Urothelium cell line (cell line): Measurements from ENCODE around the gene CIBAR2.

Source experiments
- DNase-seq: peaks from one replicate; pipeline ENCODE4 v3.0.0; 2011; ENCODE audit warnings: low spot score, mixed read lengths
- FAIRE-seq: peaks from 2 replicates; lab custom pipeline; 2011; peaks lifted over from hg19 to GRCh38; lab: Jason Lieb, UNC

The CIBAR2 gene

DNA sequence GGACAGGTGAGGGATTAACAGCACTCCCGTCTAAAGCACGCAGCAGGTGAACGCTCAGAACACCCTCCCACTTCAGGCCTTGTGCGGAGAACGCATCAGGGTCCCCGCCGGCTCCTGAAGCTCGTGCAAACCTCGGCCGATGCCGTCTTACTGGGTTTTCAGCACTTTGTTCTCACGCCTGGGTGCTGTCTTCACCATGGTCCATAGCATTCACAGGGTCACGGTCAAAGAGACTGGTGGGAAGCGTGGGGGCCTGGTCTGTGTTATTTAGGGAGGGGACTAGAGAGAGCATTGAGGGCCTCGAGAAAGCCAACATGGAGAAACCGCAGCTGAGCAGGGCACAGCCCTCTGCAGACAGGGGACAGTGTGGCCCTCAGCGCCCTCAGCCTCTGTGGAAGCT is 26.6 kb downstream of the CIBAR2 start:
- DNase-seq (no peak), FAIRE-seq (no peak)

- DNase-seq (no peak), FAIRE-seq (peak; percentile 53)
Observed at GRCh38 chr16:85084841-85085510, 27.3 kb downstream of the CIBAR2 start.

DNA sequence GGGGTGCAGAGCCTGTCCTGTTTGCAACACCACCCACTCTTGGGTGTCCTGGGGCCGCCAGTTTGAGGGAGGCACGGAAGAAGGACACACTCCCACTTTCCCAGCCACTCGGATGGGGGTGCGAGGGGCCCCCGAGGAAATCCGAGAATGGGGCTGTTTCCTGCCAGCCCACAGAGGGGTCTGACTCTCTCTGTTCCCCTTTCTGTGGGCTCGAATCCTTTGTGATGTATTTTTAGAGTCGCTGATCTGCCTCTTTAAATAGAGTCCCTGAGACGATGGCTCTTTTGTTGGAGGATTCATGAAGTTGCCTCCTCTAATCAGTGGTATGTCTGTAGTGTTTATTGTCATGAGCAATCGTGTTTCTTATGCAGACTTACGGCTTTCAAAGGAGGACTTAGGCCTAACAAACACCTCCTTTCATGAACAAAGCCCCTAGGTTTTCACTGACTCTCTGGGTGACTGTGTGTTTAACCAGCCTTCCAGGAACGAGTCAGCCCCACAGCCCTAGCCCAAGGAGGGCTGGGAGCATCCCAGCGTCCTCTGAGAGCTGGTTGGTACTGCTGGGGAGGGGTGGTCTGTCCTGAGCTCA is 29.1 kb downstream of the CIBAR2 start:
- DNase-seq (no peak), FAIRE-seq (no peak)

- FAIRE-seq = no peak
Observed at GRCh38 chr16:85082173-85083050, 29.9 kb downstream of the CIBAR2 start.

DNA sequence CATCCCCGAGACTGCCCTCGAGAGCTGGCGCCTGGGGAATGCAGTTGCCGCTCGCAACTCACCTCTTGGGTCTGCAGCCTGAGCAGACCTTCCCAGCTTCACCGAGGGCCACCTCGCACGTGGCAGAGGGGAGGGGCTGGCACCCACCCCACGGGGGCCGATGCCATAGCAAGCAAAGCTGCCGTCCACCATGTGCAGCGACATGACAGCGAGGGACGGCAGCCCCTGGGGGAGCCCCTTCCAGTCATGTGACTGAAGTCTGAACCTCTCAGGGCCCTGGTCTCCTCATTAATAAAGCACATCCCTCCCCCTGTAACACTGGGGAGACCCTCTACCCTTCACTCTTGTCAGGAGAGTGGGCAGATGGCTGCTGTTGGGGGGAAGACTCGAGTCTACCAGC is 30.5 kb downstream of the CIBAR2 start:
- DNase-seq (no peak), FAIRE-seq (no peak)

More at GRCh38 chr16:85082173-85083050, 29.9 kb downstream of the CIBAR2 start:
- DNase-seq = no peak

DNA sequence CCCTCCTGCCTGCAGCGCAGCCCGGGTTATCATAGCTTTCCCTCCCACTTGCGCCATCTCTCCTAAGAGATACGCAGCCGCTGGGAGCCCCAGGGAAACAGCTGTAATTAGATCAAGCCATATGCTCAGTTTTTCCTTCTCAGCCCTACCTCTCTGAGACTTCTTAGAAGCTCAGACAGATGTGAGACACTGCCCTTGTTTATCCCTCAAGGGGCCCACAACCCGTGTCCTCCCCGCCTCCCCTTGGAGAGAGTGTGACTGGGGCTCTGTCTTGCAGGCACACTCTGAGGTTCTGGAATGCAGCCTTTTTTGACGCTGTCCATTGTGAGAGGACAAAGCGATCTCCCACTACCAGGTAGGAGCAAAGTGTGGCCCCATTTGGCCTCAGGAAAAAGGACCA is 31.2 kb downstream of the CIBAR2 start:
- DNase-seq = no peak
- FAIRE-seq = no peak

DNA sequence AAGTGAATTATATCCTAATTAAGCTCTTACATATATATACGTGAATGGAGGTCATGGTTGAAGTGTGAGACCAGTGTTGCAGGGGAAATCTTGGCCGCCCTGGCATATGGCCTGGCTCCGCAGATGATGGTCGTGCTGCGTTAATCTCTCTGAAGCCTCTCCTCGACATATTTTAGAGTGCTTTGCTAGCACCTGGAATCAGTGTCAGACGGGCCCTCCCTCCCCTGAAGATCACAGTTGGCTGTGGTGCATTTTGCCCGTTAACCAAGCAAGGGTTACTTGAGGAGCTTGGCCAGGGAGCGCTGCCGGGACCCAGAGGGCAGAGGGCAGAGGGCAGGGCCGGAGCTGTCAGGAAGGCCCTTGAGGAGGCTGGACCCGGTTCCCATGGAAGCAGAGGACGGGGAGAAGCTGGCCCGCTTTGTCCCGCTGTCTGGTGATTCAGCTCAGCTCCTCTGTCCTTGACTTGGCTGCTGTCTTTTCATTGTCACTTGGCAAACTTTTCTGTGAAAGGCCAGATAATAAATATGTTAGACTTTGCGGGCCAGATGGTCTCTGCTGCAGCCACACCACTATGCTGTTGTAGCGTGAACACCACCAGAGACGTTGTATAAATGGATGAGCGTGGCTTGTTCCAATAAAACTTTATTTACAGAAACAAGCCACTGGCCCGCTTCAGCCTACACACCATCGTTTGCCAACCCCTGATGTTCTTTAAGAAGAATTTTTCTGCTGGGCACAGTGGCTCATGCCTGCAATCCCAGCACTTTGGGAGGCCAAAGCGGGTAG is 32.3 kb downstream of the CIBAR2 start:
- FAIRE-seq (no peak), DNase-seq (no peak)

- DNase-seq (no peak), FAIRE-seq (no peak)
Observed at GRCh38 chr16:85078952-85079351, 33.3 kb downstream of the CIBAR2 start.

- DNase-seq (no peak), FAIRE-seq (no peak)
Observed at GRCh38 chr16:85078226-85078625, 34.0 kb downstream of the CIBAR2 start.

- FAIRE-seq = no peak
- DNase-seq = no peak
Observed at GRCh38 chr16:85077576-85078125, 34.6 kb downstream of the CIBAR2 start.

GRCh38 chr16:85077039-85077438 is 35.2 kb downstream of the CIBAR2 start:
- DNase-seq (no peak), FAIRE-seq (no peak)

DNA sequence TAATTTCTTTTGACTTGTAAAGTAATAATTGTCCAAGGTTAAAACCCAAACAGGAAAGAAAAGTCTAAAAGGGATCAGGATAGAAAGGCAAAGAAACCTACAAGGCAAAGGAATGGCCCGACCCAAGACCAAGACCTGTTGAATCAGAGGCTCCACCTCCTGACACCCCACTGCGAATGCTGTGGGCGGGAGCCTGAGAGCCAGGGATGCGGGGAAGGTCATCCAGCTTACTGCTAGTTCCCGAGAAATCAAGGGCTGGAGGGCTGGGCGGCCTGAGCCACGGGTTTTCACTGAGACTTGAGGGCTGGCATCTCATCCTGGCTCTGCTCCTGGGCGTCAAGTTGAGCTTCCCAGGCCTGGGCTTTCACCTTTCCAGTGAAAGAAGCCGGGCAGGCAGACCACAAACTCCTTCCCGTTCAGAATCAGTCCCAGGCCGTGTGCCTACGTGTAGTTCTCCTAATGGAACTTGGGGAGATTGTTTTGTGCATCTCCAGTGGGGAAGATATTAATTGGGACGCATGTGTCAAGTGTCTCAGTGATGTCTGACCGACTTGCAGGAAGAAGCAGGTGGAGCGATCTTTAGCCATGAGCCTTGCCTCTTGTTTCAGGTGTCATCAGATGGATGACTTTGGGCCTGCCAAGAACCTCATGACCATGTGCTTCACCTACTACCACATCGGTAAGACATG is 36.9 kb downstream of the CIBAR2 start:
- no peak for DNase-seq
- FAIRE-seq = no peak

- no peak for DNase-seq
- no peak for FAIRE-seq
Observed at GRCh38 chr16:85074225-85074914, 37.9 kb downstream of the CIBAR2 start.

GRCh38 chr16:85072947-85073346 is 39.3 kb downstream of the CIBAR2 start:
- FAIRE-seq (no peak), DNase-seq (no peak)

DNA sequence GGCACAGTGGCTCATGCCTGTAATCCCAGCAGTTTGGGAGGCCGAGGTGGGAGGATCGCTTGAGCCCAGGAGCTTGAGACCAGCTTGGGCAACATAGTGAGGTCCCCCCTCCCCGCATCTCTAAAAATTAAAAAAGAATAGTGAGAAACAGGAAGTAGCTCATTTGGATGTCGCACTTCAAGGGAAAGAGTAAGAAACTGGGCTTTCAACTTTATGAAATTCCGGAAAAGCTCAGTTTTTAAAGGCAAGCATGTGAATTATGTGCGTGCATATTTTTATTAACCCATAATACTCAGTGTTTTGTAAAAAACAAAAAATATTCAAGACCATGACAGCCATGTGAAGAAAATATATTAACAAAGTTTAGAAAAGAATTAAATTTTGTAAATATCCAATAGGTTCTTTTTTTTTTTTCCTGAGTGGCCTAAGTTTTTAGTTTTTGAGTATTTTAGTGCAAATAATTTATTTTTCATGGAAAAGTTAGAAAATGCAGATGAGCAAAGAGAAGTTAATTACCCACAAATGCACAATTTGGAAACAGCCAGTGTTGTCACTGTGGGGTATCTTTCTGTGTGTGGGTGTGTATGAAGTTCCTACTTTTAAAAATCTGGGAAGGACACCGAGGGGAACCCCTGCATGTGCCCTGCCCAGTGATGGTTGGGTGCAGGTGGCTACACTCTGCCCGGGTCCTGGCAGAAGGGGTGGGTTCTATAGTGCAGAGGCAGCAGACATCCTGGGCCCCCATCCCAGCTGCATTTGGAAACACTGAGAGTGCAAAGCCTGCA is 40.0 kb downstream of the CIBAR2 start:
- no peak for FAIRE-seq
- DNase-seq = no peak

- DNase-seq (no peak), FAIRE-seq (no peak)
Observed at GRCh38 chr16:85069171-85069570, 43.1 kb downstream of the CIBAR2 start.

- DNase-seq (no peak), FAIRE-seq (peak; percentile 72)
Observed at GRCh38 chr16:85068746-85069145, 43.5 kb downstream of the CIBAR2 start.

DNA sequence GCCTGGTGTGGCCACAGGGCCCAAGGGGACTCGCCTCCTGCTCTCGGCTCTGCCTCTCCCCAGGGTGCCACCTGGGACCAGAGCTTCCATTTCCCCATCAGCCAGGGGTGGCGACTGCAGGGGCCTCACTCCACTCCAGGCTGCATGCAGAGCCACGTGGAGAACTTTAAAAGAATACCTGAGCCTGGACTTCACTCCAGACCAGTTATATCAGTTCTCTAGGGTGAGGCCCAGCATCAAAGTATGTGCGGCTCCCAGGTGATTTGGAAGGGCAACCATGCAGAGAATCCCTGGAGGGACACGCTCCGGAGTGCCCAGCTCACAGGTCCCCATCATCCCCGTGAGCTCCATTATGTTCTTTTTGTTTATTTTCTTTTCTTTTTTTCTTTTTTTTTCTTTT is 44.8 kb downstream of the CIBAR2 start:
- DNase-seq (no peak), FAIRE-seq (no peak)

GRCh38 chr16:85067024-85067423 is 45.2 kb downstream of the CIBAR2 start:
- no peak for DNase-seq
- no peak for FAIRE-seq
